Breast epithelium (tissue), 3 donors: ENCODE results near the gene SCARF1.

ENCODE experiments used
- POLR2A ChIP-seq: fragments of 450-650 bp; IDR thresholded peaks from one replicate; pipeline ENCODE4 v1.6.1; 2016; ENCODE audit warnings: antibody characterized with exemption, mild to moderate bottlenecking, moderate library complexity
- POLR2AphosphoS5 ChIP-seq, 3 donors: sonication (generic); formaldehyde crosslinking; IDR thresholded peaks; one replicate each; pipeline ENCODE4 v1.6.1; 2017; ENCODE audit warnings: antibody characterized with exemption in 3 of 3
- TF ChIP-seq, protein P1 (sequence below), 3 donors: fragments of 450-650 bp; IDR thresholded peaks; one replicate each; pipeline ENCODE4 v1.5.1; 2016 to 2017; ENCODE audit warnings: antibody characterized with exemption in 3 of 3, mild to moderate bottlenecking in 3 of 3, moderate library complexity in 3 of 3

DNA sequence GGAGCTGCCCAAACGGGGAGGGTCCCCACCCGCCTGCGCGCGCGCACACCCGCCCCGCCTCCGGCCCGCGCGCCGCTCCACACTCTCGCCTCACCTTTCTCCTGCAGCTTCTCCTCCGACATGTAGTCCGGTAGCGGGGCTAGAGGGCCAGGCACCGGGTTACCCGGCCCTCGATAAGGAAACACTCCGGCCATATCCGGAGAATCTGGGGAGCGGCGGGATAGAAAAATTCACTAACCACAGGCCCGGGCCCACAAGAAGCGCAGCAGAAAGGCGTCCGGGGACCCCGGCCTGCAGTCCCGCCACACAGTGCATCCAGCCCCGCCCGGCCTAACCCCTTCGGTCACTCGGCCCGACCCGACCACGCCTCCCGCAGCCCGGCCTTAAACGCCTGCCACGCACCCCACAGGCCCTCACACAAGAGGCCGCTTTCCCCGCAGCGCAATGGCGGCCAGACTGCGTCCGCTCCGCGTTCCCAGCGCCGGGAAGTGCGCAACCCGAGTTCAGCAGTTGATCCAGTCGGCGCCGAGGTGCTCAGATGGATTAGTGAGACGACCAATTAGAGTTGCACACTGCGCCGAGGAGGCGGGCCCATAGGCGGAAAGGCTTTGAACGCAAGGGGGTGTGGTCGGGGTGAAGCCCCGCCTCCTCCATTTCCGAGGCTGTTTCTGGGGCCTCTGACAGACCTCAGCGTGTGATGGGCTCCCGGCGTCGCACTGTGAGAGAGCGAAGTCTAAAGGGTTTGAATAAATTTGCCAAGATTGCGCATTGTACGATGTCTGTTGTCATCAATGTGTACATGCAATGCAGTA is 39.1 kb upstream of the SCARF1 start, which contains the start of gene PRPF8:
- TF ChIP-seq POLR2AphosphoS5 (IDR thresholded peaks at IDR 0.05) (peak; percentile 99), POLR2A (peak; percentile 98)
- TF ChIP-seq, protein P1, sequence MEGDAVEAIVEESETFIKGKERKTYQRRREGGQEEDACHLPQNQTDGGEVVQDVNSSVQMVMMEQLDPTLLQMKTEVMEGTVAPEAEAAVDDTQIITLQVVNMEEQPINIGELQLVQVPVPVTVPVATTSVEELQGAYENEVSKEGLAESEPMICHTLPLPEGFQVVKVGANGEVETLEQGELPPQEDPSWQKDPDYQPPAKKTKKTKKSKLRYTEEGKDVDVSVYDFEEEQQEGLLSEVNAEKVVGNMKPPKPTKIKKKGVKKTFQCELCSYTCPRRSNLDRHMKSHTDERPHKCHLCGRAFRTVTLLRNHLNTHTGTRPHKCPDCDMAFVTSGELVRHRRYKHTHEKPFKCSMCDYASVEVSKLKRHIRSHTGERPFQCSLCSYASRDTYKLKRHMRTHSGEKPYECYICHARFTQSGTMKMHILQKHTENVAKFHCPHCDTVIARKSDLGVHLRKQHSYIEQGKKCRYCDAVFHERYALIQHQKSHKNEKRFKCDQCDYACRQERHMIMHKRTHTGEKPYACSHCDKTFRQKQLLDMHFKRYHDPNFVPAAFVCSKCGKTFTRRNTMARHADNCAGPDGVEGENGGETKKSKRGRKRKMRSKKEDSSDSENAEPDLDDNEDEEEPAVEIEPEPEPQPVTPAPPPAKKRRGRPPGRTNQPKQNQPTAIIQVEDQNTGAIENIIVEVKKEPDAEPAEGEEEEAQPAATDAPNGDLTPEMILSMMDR (IDR thresholded peaks at IDR 0.05) = peak in 1 of 3 donors; percentile 16
